OCI-LY7 (cell line): ENCODE results near the gene RAB37. TPM values are rescaled to one million over a fixed set of nuclear protein-coding genes. Genes with fewer than 3 reads are reported as not detected.

Experiments used
- BruUV-seq: library from RNA; stranded (reverse); fragments of 400-500 nt; replicated peaks from 2 replicates; lab custom pipeline; 2021; lab: Mats Ljungman, UMichigan
- CTCF ChIA-PET: fragments of 300-600 bp; sonication (Branson Sonifier 250); formaldehyde crosslinking; loops from one replicate; lab custom pipeline; 2022; ENCODE audit warnings: antibody characterized with exemption; ENCODE audit not compliant: unreplicated experiment; lab: Charles Lee
- POLR2A ChIA-PET: fragments of 300-600 bp; sonication (Branson Sonifier 250); formaldehyde crosslinking; loops from one replicate; lab custom pipeline; 2022; ENCODE audit warnings: antibody characterized with exemption; lab: Charles Lee
- DNase-seq: peaks from one replicate; pipeline ENCODE4 v3.0.0-alpha.2; 2015; ENCODE audit warnings: low spot score
- H2AFZ ChIP-seq: fragments of 200-600 bp; sonication (generic), shearing (Covaris generic); 2 replicates; pipeline ENCODE4 v1.6.1; 2014; ENCODE audit warnings: mild to moderate bottlenecking, antibody characterized with exemption, low read length, moderate library complexity
- H3K27ac ChIP-seq: fragments of 200-600 bp; sonication (generic); 2 replicates; pipeline ENCODE4 v1.5.1; 2014; ENCODE audit warnings: mixed run types, low read depth, mild to moderate bottlenecking, moderate library complexity, low read length, inconsistent platforms; ENCODE audit not compliant: poor library complexity, severe bottlenecking
- H3K36me3 ChIP-seq: fragments of 200-600 bp; sonication (generic); 2 replicates; pipeline ENCODE4 v1.6.1; 2014; ENCODE audit warnings: mild to moderate bottlenecking, antibody characterized with exemption, low read length, moderate library complexity, mixed read lengths; ENCODE audit not compliant: insufficient read depth
- H3K4me1 ChIP-seq: fragments of 200-600 bp; sonication (generic); 2 replicates; pipeline ENCODE4 v1.5.1; 2014; ENCODE audit warnings: mild to moderate bottlenecking, low read length; ENCODE audit not compliant: insufficient read depth, poor library complexity, severe bottlenecking
- H3K4me2 ChIP-seq: fragments of 200-600 bp; sonication (generic); 2 replicates; pipeline ENCODE4 v1.6.1; 2014; ENCODE audit warnings: mild to moderate bottlenecking, low read length
- H3K4me3 ChIP-seq: fragments of 200-600 bp; sonication (generic); 2 replicates; pipeline ENCODE4 v1.5.1; 2014; ENCODE audit warnings: mild to moderate bottlenecking, low read depth, low read length; ENCODE audit not compliant: poor library complexity, severe bottlenecking
- H3K79me2 ChIP-seq: fragments of 200-600 bp; sonication (generic); 2 replicates; pipeline ENCODE4 v1.6.1; 2016; ENCODE audit warnings: low read depth, mild to moderate bottlenecking, low read length, moderate library complexity, mixed read lengths; ENCODE audit not compliant: insufficient read depth
- H3K9me2 ChIP-seq: fragments of 200-600 bp; sonication (generic); 2 replicates; pipeline ENCODE4 v1.6.1; 2016; ENCODE audit warnings: mild to moderate bottlenecking, low read length, mixed read lengths; ENCODE audit not compliant: insufficient read depth
- H3K9me3 ChIP-seq: fragments of 200-600 bp; sonication (generic); 2 replicates; pipeline ENCODE4 v1.6.1; 2014; ENCODE audit warnings: mild to moderate bottlenecking, mixed run types, low read length, mixed read lengths
- H4K20me1 ChIP-seq: fragments of 200-600 bp; sonication (generic); 2 replicates; pipeline ENCODE4 v1.6.1; 2014; ENCODE audit warnings: mild to moderate bottlenecking, antibody characterized with exemption, low read length, moderate library complexity, mixed read lengths; ENCODE audit not compliant: insufficient read depth
- CTCF ChIP-seq: fragments of 200-600 bp; sonication (generic); conservative IDR thresholded peaks from 2 replicates; pipeline ENCODE4 v1.5.1; 2014; ENCODE audit warnings: mild to moderate bottlenecking, antibody characterized with exemption, low read length, moderate library complexity, mixed read lengths
- EZH2phosphoT487 ChIP-seq: fragments of 200-600 bp; sonication (generic); IDR thresholded peaks from 2 replicates; pipeline ENCODE4 v1.6.1; 2018; ENCODE audit warnings: low read depth, borderline replicate concordance, mild to moderate bottlenecking, mixed run types, antibody characterized with exemption, low read length, moderate library complexity, mixed read lengths
- intact Hi-C: fragments of 100-400 bp; cut with micrococcal nuclease; formaldehyde crosslinking; loops from one replicate; pipeline ENCODE4 v1.10.0; 2022; ENCODE audit not compliant: unreplicated experiment
- total RNA-seq, 2 experiments: library from RNA; depleted of rRNA in 1 of 2; stranded (reverse); fragments of >200 nt in 1 of 2; shearing (Covaris generic) in 1 of 2; gene quantifications; 2 replicates each; pipeline ENCODE4 v1.2.3, GENCODE V29; 2014 to 2022

RAB37 gene
- total RNA-seq, 2 experiments from 2014 or later = 6.3 to 12.7 TPM

- Histone ChIP-seq H3K9me3 (peaks cover 10% of the 10 kb centered on the region), H3K27ac (no peak overlapping the region), H3K36me3 (no peaks in the 10 kb centered on the region), H3K4me2 (no peak overlapping the region), H3K4me3 (no peak overlapping the region), H4K20me1 (no peaks in the 10 kb centered on the region), H3K4me1 (no peaks in the 10 kb centered on the region), H3K9me2 (no peaks in the 10 kb centered on the region), H2AFZ (no peak overlapping the region), H3K79me2 (no peaks in the 10 kb centered on the region)
- BruUV-seq = no TSS peak
- POLR2A ChIA-PET = interaction anchor here (0.5 kb wide), 1 partner anchor 49 kb away, joined by 4 read pairs; no protein-coding TSS in a partner anchor
- intact Hi-C loops = no loop called here
- no peak for DNase-seq
- CTCF ChIA-PET = no interaction called here
- no peak for TF ChIP-seq EZH2phosphoT487
- TF ChIP-seq CTCF = no peak
These were observed 13.2 kb upstream of the RAB37 start for GRCh38 chr17:74723891-74724290.

- H3K4me2 ChIP-seq = no peak overlapping the region
- H3K27ac ChIP-seq = no peak overlapping the region
- H3K4me1 ChIP-seq = no peaks in the 10 kb centered on the region
- no TSS peak for BruUV-seq
- DNase-seq = no peak
- H3K4me3 ChIP-seq = no peak overlapping the region
- H3K79me2 ChIP-seq = no peaks in the 10 kb centered on the region
- ChIA-PET POLR2A (no interaction called here), CTCF (no interaction called here)
- intact Hi-C loops = no loop called here
- peaks cover 10% of the 10 kb centered on the region for H3K9me3 ChIP-seq
- H3K36me3 ChIP-seq = no peaks in the 10 kb centered on the region
- no peak for TF ChIP-seq EZH2phosphoT487
- no peak for TF ChIP-seq CTCF
- H4K20me1 ChIP-seq = no peaks in the 10 kb centered on the region
- H2AFZ ChIP-seq = no peak overlapping the region
- no peaks in the 10 kb centered on the region for H3K9me2 ChIP-seq
These were observed 11.9 kb upstream of the RAB37 start for GRCh38 chr17:74725111-74725510.

GRCh38 chr17:74728033-74728701 lies 8.9 kb upstream of the RAB37 start:
- Histone ChIP-seq H3K9me2 (no peaks in the 10 kb centered on the region), H4K20me1 (no peaks in the 10 kb centered on the region), H2AFZ (no peak overlapping the region), H3K36me3 (no peaks in the 10 kb centered on the region), H3K4me2 (no peak overlapping the region), H3K9me3 (peaks cover 10% of the 10 kb centered on the region), H3K27ac (no peak overlapping the region), H3K79me2 (no peaks in the 10 kb centered on the region), H3K4me3 (no peak overlapping the region), H3K4me1 (no peaks in the 10 kb centered on the region)
- POLR2A ChIA-PET = no interaction called here
- CTCF ChIA-PET = no interaction called here
- intact Hi-C loops = no loop called here
- no TSS peak for BruUV-seq
- DNase-seq = no peak
- TF ChIP-seq EZH2phosphoT487 = no peak
- no peak for TF ChIP-seq CTCF
